GM19468 (cell line): Measurements from ENCODE around the gene AKAP10.
"Not testable (repeated sequence)": the region's sequence is repeated elsewhere in the genome, so short reads cannot be mapped to it uniquely, and the experiment has no call there.

ENCODE experiments used
- ATAC-seq: cut with Tn5 transposase; IDR thresholded peaks from one replicate; pipeline ENCODE4 v1.9.1; 2021; ENCODE audit warnings: mild to moderate bottlenecking, moderate library complexity, moderate number of reproducible peaks; ENCODE audit not compliant: unreplicated experiment; ENCODE audit errors: extremely low read depth

AKAP10 gene

DNA sequence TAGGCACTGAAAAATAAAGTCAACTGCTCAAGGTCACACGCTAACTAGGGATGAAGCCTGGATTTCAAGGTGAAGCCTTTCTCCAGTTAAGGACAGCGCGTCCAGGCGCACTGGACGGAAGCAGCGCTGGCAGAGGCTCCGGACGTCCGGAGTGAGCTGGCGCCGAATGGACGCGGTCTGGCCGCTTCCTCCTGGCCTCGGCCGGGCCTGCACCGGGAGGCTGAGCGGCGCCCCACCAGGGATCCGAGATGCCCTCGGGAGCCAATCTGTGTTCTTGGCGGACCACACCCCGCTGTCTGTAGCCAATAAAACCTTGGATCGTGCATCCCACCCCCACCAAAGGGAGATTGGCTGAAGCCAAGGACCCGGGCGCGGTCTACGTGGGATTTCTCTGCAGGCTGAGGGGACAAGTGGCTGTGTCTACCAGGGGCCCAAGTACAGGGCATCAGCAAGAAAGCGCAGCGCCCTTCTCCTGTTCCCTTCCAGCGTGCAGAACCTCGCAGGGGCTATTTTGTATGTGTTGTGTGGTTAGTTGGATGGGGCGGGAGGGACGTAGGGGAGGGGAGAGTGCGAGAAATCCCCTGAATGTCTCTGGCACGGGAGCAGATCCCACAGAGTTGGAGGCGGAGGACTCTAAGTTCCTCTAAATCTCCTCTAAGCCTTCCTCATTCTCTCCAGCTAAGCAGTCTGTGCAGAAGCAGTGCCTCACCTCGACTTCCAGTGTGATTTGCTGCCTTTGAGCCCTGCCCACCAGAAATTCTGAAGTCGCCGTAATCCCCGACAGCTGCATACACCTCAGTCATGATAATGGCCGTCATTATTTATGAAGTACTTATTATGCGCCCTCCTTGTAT is 2.5 kb upstream of the AKAP10 start:
- ATAC-seq = no peak

- ATAC-seq = no peak
Measured at GRCh38 chr17:19978805-19979211, 1.2 kb upstream of the AKAP10 start.

DNA sequence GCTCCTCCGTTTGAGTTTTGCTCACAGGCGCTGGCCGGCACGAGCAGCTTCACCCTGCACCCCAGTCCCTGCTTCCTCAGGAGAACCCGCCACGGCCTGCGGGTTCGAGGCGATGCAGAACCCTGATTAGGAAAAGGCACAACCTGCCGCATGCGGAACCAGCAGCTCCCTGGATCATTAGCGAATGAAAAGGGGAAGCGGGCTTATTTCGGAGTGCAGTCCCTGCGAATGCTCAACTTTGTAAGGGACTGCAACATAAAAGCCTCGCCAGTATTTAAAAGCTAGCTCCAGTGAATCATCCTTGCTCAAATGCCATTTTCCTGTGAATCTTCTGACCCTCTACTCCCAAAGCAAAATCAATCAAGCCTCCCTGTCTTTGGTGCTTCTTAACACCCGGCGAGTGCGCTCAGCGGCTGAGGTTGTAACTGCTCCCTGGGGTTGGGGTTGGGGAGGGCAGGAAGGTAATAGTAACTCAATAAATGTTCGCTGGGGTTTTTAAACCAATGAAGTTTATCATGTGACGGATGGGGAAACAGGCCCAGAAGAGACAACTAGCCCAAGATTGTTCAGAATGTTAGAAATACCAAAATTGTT is 678 bp upstream of the AKAP10 start:
- no peak for ATAC-seq

DNA sequence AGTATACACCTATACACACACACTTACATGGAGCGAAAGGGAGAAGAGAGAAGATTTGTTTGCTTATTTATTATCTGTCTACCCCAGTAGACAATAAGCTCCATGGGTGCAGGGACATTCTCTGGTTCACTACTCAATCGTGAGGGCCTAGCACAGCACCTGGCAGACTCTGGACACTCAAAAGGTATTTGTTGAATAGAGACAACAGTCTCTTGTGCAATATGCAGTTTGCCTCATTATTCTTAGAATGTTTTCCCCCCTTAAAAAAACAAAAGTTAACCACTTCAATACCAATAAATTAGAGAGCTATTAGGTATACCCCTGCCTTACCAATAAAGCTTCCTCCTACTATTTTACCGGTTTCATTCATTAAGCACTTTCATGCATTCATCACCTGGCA is 2.0 kb downstream of the AKAP10 start:
- no peak for ATAC-seq

GRCh38 chr17:19973156-19973555 is 4.5 kb downstream of the AKAP10 start:
- ATAC-seq = no peak

DNA sequence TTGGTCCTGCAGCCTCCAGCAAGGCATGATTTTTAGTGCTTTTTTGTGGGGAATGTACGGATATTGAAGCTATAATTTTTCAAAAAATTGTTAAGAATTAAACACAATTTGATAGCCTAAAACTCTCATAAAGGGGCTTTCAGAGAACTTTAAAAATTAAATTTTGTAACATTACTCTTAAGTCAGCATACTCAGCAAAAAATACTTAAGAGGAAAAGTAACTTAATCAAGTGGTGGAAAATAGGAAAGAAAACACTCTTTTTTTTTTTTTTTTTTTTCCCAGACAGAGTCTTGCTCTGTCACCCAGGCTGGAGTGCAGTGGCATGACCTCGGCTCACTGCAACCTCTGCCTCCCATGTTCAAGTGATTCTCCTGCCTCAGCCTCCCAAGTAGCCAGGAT is 14.7 kb downstream of the AKAP10 start:
- not testable (repeated sequence) for ATAC-seq

DNA sequence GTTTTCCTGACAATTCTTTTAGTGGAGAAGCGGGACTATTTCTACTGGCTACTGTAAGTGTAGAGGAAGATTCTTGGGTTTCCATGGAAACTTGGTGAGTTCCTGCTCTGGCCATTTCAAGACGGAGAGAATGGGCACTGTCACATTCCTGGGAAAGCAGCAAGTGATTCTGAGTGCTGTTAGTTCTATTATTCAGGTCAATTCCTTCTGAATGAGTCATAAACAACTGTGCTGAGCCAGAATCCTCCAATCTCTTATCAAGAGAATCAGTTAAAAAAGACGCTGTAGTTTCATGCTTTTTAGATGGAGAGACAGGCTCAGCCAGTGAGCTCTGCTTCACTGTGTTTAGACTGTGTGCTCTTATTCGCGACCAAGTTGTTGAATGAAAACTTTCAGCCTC is 19.6 kb downstream of the AKAP10 start:
- ATAC-seq = no peak

DNA sequence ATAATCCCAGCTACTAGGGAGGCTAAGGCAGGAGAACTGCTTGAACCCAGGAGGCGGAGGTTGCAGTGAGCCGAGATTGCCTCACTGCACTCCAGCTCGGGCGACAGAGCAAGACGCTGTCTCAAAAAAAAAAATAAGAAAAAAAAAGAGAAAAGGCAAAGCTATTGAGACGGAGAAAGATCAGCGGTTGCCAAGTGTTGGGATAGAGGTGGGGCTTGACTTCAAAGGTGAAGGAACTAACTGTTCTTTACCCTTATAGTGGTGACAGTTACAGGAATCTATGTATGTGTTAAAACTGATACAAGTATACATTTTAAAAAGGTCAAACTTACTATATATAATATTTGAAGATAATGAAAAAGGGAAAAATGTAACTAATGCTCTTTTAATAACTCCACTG is 22.5 kb downstream of the AKAP10 start:
- ATAC-seq = no peak

- ATAC-seq = not testable (repeated sequence)
Measured at GRCh38 chr17:19951411-19951810, 26.2 kb downstream of the AKAP10 start.

DNA sequence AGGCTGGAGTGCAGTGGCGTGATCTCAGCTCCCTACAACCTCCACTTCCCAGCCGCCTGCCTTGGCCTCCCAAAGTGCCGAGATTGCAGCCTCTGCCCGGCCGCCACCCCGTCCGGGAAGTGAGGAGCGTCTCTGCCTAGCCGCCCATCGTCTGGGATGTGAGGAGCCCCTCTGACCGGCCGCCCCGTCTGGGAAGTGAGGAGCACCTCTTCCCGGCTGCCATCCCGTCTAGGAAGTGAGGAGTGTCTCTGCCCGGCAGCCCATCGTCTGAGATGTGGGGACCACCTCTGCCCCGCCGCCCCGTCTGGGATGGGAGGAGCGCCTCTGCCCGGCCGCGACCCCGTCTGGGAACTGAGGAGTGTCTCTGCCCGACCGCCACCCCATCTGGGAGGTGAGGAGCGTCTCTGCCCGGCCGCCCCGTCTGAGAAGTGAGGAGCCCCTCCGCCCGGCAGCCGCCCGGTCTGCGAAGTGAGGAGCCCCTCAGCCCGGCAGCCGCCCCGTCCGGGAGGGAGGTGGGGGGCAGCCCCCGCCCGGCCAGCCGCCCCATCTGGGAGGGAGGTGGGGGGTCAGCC is 26.9 kb downstream of the AKAP10 start:
- ATAC-seq = not testable (repeated sequence)

DNA sequence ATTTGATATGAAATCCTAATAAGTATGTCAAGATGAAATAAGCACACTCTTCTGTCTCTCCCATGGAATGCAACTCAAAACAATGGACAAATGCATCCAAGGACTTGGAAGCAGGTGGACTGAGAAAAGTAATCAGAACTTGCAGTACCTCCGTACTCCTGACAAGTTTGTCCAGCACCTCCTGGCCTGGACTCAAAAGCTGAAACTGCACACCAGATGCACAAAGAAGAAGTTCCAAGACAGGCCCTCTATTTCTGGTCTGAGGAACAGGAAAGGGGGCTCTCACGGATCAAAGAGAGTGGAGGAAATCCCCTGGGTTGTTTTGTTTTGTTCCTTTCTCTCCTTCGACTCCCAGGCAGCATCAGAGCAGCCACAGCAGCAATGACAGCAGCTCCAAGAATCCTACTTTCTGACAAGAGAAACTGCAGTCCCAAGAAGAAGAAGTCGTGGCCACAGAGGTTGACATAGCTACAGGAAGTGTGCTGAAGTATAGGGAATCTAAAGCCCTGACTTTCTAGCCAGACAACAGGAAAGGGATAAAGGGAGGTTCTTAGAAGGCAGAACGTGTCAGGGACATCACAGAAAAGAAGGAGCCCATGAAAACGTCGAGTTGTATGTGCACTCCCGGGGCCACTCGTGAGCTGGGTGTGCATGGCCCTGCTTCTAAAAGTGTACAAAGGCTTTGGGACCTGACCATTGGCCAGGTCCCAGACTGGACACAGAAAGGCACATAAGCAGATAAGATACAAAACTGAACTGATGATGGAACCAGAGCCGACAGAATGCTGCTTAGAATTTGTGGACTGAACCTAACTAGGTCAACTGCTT is 29.3 kb downstream of the AKAP10 start:
- ATAC-seq = no peak

- no peak for ATAC-seq
Measured at GRCh38 chr17:19946921-19947320, 30.7 kb downstream of the AKAP10 start.

DNA sequence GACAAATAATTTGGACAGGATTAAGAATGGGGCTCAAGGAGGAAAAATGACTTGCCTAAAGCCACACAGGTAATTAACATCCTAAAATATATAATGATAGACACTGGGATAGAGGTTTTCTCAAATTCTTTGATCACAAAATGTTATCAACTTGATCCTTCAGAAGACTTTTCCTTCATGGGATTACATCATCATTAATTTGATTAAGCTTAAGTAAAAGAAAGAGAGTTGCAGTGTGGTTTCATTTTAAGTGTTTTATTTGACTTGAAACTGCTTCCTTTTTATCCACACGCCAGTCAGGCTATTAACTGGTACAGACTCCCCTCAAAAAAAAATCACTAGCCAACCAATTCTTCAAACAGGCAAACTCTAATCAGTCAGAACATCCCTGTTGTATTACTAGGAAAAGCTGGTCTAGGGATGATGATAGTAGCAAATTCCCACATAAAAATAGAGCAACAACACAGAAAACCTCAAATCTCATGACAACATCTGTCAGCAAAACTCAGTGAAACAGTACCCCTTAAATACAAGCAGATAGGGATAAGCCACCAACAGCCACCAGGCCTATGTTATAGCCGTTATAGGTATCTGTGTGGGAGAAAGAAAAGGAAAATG is 32.5 kb downstream of the AKAP10 start:
- ATAC-seq = no peak

DNA sequence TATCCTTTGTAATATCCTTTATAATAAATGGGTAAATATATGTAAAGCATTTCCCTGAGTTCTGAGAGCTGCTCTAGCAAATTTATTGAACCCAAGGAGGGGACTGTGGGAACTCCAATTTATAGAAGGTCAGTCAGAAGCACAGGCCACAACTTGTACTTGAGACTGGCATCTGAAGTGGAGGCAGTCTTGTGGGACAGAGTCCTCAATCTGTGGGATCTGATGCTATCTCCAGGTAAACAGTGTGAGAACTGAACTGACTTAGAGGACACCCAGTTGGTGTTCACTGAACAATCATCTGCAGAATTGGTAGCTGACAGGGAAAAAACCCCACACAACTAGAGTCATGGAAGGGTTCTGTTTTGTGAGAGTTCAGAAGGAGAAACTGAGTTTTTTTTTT is 34.0 kb downstream of the AKAP10 start:
- no peak for ATAC-seq

DNA sequence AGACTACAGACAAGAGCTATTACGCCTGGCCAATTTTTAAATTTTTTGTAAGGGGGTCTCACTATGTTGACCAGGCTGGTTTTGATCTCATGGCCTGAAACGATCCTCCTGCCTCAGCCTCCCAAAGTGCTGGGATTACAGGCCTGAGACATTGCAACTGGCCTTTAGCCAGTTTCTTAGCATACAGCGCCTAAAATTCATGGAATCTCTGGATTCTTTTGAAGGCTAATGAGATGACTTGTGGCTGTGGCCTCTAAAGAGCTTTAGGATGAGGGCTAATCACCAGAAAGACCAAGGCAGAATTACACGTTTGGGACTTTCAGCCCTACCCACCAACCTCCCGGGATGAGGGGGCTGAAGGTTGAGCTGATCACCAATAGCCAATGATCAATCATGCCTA is 34.6 kb downstream of the AKAP10 start:
- ATAC-seq = no peak

DNA sequence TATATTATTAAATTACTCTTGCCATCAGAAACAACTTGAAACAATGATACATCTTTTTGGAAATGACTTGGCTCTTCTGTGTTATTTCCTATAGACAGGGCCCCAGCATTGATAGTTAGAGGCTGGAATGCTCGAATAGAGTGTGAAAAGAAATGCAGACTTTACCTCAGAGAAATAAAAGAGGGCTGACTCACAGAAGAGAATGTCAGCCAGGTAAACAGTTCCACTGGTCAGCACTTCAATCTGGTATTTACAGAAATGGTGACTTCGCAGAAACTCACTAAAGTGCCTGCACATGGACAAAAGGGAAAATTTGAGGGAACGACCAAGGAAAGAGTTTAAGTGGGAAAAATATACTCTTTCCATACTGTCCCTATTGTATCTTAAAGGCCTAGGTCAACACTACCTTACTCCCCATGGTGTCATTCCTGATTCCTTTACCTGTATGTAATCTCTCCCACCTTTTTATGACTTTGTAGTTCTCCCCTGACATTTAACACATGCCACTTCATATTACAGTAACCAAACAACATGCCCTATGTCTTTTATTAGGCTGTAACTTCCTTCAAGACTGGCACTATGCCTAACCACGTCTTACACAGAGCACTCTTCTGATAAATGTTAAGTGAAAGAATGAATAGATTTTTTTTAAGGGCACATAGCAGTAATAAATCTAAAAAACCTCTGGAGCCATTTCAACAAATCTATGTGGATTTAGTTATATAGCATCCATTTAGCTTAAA is 36.7 kb downstream of the AKAP10 start:
- no peak for ATAC-seq

DNA sequence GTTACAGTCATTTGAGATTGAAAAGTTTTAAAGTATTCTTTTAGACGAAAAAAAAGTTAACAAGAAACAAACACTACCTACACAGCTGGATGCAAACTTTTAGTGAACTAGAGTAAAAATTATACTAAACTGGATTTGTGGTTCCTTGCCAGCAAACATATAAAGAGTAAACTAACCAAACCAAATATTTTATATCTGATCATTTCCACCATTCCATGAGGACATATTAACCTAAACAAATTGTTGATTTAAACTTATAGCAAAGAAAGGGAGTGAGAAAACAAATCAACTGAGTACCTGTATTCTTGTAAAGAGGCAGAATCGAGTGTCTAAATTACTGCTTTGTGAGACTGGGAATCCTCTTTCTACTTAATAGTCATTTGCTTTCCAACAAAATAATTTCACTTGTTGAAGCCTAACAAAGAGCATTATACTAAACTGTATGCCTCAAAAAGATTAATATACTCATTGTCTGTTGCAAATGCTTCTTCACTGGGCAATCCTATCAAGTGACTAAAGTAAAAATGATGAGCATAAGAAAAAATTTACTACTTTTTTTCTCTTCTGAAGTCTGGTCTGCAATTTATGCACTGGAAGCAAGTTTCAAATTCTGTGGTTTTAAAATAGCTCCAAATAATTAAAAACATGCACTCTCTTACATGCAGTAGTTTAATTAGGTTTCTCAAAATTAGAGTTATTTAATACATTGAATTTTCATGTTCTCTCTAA is 37.5 kb downstream of the AKAP10 start:
- ATAC-seq = no peak

DNA sequence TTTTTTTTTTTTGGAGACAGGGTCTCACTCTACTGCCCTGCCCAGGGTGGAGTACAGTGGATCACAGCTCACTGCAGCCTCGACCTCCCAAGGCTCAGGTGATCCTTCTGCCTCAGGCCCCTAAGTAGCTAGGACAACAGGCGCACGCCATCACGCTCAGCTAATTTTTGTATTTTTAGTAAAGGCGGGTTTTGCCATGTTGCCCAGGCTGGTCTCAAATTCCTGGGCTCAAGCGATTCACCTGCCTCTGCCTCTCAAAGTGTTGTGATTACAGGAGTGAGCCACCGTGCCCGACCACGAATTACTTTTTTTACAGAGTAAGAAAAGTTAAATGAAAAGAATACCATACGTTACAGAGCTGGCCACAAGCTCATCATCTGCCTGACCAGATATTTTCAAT is 38.9 kb downstream of the AKAP10 start:
- no peak for ATAC-seq

GRCh38 chr17:19937522-19937921 is 40.1 kb downstream of the AKAP10 start:
- ATAC-seq = no peak
